Measurements from ENCODE around the gene KCNH1.

GRCh38 chr1:210738256-210738655 lies 395.7 kb downstream of the KCNH1 start:
- TF ChIP-seq CTCF (IDR thresholded peaks at IDR 0.05) (no peak), POLR2A (IDR thresholded peaks at IDR 0.05) (no peak)

All from lower leg skin (tissue), 3 donors.